HFFc6 (cell line): ENCODE measurements around the gene MTA3. TPM values are rescaled to one million over a fixed set of nuclear protein-coding genes. Genes with fewer than 3 reads are reported as not detected.

Experiments
- DNase-seq: peaks from one replicate; pipeline ENCODE4 v3.0.0-alpha.2; 2018
- H3K27ac Mint-ChIP-seq: 2 replicates; pipeline ENCODE4 v1.8.0; 2020; ENCODE audit warnings: mild to moderate bottlenecking, mixed read lengths
- H3K27me3 Mint-ChIP-seq: 2 replicates; pipeline ENCODE4 v1.8.0; 2021; ENCODE audit warnings: mild to moderate bottlenecking, moderate library complexity, mixed read lengths; ENCODE audit not compliant: insufficient read depth
- H3K36me3 Mint-ChIP-seq: 2 replicates; pipeline ENCODE4 v1.8.0; 2021; ENCODE audit warnings: low read depth, mixed read lengths
- H3K4me1 Mint-ChIP-seq: 2 replicates; pipeline ENCODE4 v1.8.0; 2020; ENCODE audit warnings: low read depth, mixed read lengths
- H3K4me3 Mint-ChIP-seq: 2 replicates; pipeline ENCODE4 v1.8.0; 2020; ENCODE audit warnings: mild to moderate bottlenecking, moderate library complexity, mixed read lengths
- H3K9me3 Mint-ChIP-seq: 2 replicates; pipeline ENCODE4 v1.8.0; 2020; ENCODE audit warnings: mild to moderate bottlenecking, mixed read lengths
- CTCF ChIP-seq: fragments of 200-600 bp; sonication (generic); IDR thresholded peaks from 2 replicates; pipeline ENCODE4 v1.5.0; 2021; ENCODE audit warnings: antibody characterized with exemption, mild to moderate bottlenecking
- total RNA-seq, 6 experiments: library from RNA; stranded (reverse); fragmentation: NEBNext Ultra II Directional; extraction: Animal tissue kit (Norgen Biotek cat#: 25700); gene quantifications; 2 replicates in 1 of 6; 3 replicates in 5 of 6; pipeline ENCODE4 v1.2.3, GENCODE V29; 2021

MTA3 gene
- total RNA-seq, 6 experiments from 2014 or later: 26.2 to 33.4 (median 30.7) TPM

- DNase-seq: no peak
- Mint-ChIP-seq H3K4me3 (no peak overlapping the region), H3K27ac (no peak overlapping the region), H3K36me3 (peaks cover 6% of the 10 kb centered on the region), H3K27me3 (no peaks in the 10 kb centered on the region), H3K9me3 (no peaks in the 10 kb centered on the region), H3K4me1 (no peaks in the 10 kb centered on the region)
- no peak for TF ChIP-seq CTCF
These were observed 107.4 kb downstream of the MTA3 start for GRCh38 chr2:42675815-42676214.

- Mint-ChIP-seq H3K27me3 (no peaks in the 10 kb centered on the region), H3K4me3 (no peak overlapping the region), H3K9me3 (no peaks in the 10 kb centered on the region), H3K4me1 (no peaks in the 10 kb centered on the region), H3K27ac (no peak overlapping the region), H3K36me3 (no peaks in the 10 kb centered on the region)
- TF ChIP-seq CTCF: no peak
- DNase-seq: no peak
These were observed 116.9 kb downstream of the MTA3 start for GRCh38 chr2:42685303-42685702.

GRCh38 chr2:42693013-42693615 lies 124.7 kb downstream of the MTA3 start:
- TF ChIP-seq CTCF: no peak
- Mint-ChIP-seq H3K4me3 (no peak overlapping the region), H3K27me3 (peaks cover 2% of the 10 kb centered on the region), H3K4me1 (peaks cover 13% of the 10 kb centered on the region), H3K36me3 (no peaks in the 10 kb centered on the region), H3K9me3 (no peaks in the 10 kb centered on the region), H3K27ac (peak overlapping the region; percentile 48)
- peak; percentile 1 for DNase-seq

- peak overlapping the region; percentile 48; the same call in 1 of the 2 replicates for H3K27ac Mint-ChIP-seq
These were observed 125.5 kb downstream of the MTA3 start for GRCh38 chr2:42693688-42694479.

GRCh38 chr2:42696987-42697386 lies 128.6 kb downstream of the MTA3 start:
- no peaks in the 10 kb centered on the region for H3K36me3 Mint-ChIP-seq
- no peak overlapping the region for H3K4me3 Mint-ChIP-seq
- no peak for DNase-seq
- no peaks in the 10 kb centered on the region for H3K9me3 Mint-ChIP-seq
- peaks cover 13% of the 10 kb centered on the region for H3K4me1 Mint-ChIP-seq
- H3K27me3 Mint-ChIP-seq: peaks cover 2% of the 10 kb centered on the region
- no peak overlapping the region for H3K27ac Mint-ChIP-seq
- TF ChIP-seq CTCF: no peak

More at GRCh38 chr2:42693688-42694479, 125.5 kb downstream of the MTA3 start:
- no peak for DNase-seq
- H3K4me3 Mint-ChIP-seq: no peak overlapping the region
- H3K4me1 Mint-ChIP-seq: peaks cover 13% of the 10 kb centered on the region
- no peaks in the 10 kb centered on the region for H3K36me3 Mint-ChIP-seq
- TF ChIP-seq CTCF: no peak
- H3K27me3 Mint-ChIP-seq: peaks cover 2% of the 10 kb centered on the region
- no peaks in the 10 kb centered on the region for H3K9me3 Mint-ChIP-seq
